ENCODE measurements around the gene GFY.

GRCh38 chr19:49475995-49476880 lies 51.0 kb downstream of the GFY start:
- TF ChIP-seq POLR2A (IDR thresholded peaks at IDR 0.05), result no peak
- TF ChIP-seq, protein P1, sequence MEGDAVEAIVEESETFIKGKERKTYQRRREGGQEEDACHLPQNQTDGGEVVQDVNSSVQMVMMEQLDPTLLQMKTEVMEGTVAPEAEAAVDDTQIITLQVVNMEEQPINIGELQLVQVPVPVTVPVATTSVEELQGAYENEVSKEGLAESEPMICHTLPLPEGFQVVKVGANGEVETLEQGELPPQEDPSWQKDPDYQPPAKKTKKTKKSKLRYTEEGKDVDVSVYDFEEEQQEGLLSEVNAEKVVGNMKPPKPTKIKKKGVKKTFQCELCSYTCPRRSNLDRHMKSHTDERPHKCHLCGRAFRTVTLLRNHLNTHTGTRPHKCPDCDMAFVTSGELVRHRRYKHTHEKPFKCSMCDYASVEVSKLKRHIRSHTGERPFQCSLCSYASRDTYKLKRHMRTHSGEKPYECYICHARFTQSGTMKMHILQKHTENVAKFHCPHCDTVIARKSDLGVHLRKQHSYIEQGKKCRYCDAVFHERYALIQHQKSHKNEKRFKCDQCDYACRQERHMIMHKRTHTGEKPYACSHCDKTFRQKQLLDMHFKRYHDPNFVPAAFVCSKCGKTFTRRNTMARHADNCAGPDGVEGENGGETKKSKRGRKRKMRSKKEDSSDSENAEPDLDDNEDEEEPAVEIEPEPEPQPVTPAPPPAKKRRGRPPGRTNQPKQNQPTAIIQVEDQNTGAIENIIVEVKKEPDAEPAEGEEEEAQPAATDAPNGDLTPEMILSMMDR (IDR thresholded peaks at IDR 0.05), result peak in 4 of 6 experiments; percentile 19 to 44 (median 26)
- TF ChIP-seq POLR2AphosphoS5 (IDR thresholded peaks at IDR 0.05), result no peak

All from upper lobe of left lung (tissue), 4 donors.